ENCODE results near the gene SASH3.

- TF ChIP-seq, protein P1, sequence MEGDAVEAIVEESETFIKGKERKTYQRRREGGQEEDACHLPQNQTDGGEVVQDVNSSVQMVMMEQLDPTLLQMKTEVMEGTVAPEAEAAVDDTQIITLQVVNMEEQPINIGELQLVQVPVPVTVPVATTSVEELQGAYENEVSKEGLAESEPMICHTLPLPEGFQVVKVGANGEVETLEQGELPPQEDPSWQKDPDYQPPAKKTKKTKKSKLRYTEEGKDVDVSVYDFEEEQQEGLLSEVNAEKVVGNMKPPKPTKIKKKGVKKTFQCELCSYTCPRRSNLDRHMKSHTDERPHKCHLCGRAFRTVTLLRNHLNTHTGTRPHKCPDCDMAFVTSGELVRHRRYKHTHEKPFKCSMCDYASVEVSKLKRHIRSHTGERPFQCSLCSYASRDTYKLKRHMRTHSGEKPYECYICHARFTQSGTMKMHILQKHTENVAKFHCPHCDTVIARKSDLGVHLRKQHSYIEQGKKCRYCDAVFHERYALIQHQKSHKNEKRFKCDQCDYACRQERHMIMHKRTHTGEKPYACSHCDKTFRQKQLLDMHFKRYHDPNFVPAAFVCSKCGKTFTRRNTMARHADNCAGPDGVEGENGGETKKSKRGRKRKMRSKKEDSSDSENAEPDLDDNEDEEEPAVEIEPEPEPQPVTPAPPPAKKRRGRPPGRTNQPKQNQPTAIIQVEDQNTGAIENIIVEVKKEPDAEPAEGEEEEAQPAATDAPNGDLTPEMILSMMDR (IDR thresholded peaks at IDR 0.05): no peak
- no peak for TF ChIP-seq POLR2A (IDR thresholded peaks at IDR 0.05)
Observed at GRCh38 chrX:129762448-129762847, 17.3 kb upstream of the SASH3 start.
